PFSK-1 (cell line): Measurements from ENCODE around the gene FBXO5.

ENCODE experiments used
- POLR2AphosphoS5 ChIP-seq: IDR thresholded peaks from 2 replicates; pipeline ENCODE4 v1.6.1; 2012; ENCODE audit warnings: low read depth, mild to moderate bottlenecking, control low read depth, low read length, moderate library complexity
- REST ChIP-seq, 2 experiments: IDR thresholded peaks; 2 replicates each; pipeline versions ENCODE4 v1.6.1 to v1.8.0; 2011 to 2012; ENCODE audit warnings: low read depth in 2 of 2, low read length in 2 of 2, control low read depth in 1 of 2, inconsistent platforms in 1 of 2, mild to moderate bottlenecking in 1 of 2, moderate library complexity in 1 of 2; ENCODE audit not compliant: insufficient read depth in 1 of 2
- SIN3A ChIP-seq: IDR thresholded peaks from 2 replicates; pipeline ENCODE4 v1.6.1; 2012; ENCODE audit warnings: mild to moderate bottlenecking, low read length, moderate library complexity, borderline replicate concordance; ENCODE audit not compliant: insufficient read depth

GRCh38 chr6:153024709-153025017, 41.8 kb upstream of the FBXO5 start:
- TF ChIP-seq POLR2AphosphoS5: no peak
- TF ChIP-seq REST (IDR thresholded peaks at IDR 0.05; ENCODE audit: insufficient read depth in 1 of 2, low read depth in 2 of 2, low read length in 2 of 2): no peak
- TF ChIP-seq SIN3A: no peak
